Glomerular visceral epithelial cell (primary cell): ENCODE results near the gene PBX2.
"Not testable (repeated sequence)": the region's sequence is repeated elsewhere in the genome, so short reads cannot be mapped to it uniquely, and the experiment has no call there.

Experiments used
- DNase-seq: peaks from one replicate; pipeline ENCODE4 v3.0.0-alpha.2; 2016; ENCODE audit errors: extremely low spot score

The PBX2 gene

GRCh38 chr6:32187725-32188380 is 2.1 kb downstream of the PBX2 start:
- DNase-seq: not testable (repeated sequence)

DNA sequence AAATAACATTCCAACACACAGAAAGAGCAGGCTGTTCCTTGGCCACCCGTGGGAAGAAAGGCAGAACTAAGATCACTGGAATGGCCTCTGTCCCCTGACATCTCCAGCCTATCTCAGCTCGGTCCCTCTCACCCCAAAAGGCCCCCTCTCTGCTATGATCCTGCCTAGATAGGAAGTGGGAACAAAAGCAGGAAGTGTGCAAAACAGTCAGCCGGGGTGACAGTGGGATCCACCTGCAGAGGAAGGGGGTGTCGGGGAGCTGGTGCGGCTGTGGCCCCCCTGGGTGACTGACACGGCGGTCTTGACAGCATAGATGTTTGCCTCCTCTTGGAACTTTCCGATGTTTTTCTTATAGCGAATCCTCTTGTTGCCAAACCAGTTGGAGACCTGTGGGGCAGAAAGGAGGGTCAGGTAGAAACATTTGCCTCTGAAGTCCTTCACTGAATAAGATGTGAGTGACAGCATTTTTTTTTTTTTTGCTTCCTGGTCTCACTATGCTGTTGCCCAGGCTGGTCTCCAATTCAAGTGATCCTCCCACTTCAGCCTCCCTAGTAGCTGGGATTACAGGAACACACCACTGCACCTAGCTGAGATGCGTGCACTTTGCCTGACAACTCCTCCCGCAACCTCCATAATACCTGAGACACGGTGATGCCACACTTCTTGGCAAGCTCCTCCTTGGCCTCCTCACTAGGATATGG is 2.8 kb downstream of the PBX2 start:
- DNase-seq: no peak

DNA sequence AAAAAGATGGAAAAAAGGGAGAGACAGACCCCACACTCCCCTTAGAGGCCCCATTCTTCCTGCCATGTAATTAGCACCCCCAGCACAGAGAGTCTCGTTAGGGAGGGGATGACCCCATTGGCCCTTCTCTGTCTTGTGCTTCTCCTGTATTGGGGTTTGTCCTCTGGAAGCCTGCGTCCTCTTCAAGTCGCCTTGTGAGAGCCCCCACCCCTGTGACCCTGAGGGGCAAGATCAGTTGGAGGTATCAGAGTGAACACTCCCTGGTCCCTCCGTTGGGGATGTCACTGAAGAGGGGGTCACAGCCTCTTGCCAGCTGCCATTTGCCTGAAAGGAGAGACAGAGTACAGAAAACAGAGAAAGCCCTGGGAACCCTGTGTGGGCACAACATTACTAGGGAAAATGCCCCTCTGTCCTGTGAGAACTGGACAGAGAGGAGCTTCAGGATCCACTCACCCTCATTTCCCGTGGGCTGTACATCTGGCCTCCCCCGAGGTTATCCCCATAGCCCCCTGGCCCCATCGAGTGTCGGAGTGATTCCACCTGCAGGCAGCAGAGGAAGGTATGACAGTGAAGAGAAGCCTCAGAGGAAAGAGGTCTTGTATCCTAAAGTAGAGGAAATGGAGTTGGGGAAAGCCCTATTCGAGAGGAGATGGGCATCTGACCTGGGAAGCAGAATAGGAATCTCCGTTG is 3.7 kb downstream of the PBX2 start:
- not testable (repeated sequence) for DNase-seq

- peak; percentile 91 for DNase-seq
These were observed 4.3 kb downstream of the PBX2 start for GRCh38 chr6:32185681-32186131.

- no peak for DNase-seq
These were observed 5.8 kb downstream of the PBX2 start, which contains the start of gene AGER for GRCh38 chr6:32184084-32184640. Gene AGER, minus strand, starts transcription at chr6:32184253. Its CDS starts 31 bp downstream, at chr6:32184222.

DNA sequence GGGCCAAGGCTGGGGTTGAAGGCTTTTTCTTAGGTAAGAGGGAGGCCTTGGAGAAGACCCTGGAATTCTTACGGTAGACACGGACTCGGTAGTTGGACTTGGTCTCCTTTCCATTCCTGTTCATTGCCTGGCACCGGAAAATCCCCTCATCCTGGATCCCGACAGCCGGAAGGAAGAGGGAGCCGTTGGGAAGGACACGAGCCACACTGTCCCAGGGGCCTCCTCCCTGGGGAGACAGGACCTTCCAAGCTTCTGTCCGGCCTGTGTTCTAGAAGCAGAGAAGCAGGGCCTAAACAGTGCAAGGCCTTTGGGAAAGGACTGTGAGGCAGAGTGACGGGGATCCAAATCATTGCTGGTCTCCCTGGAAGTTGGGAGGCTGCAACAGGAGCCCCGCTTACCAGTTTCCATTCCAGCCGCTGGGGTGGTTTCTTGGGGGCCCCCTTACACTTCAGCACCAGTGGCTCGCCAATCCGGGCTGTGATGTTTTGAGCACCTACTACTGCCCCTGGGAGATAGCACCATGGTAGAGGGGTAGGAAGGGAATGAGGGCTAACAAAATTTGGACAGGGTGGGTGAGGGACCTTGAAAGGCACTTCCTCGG is 6.4 kb downstream of the PBX2 start:
- DNase-seq: no peak

- no peak for DNase-seq
These were observed 7.0 kb downstream of the PBX2 start for GRCh38 chr6:32183030-32183429.

GRCh38 chr6:32182555-32182981 is 7.4 kb downstream of the PBX2 start:
- no peak for DNase-seq

DNA sequence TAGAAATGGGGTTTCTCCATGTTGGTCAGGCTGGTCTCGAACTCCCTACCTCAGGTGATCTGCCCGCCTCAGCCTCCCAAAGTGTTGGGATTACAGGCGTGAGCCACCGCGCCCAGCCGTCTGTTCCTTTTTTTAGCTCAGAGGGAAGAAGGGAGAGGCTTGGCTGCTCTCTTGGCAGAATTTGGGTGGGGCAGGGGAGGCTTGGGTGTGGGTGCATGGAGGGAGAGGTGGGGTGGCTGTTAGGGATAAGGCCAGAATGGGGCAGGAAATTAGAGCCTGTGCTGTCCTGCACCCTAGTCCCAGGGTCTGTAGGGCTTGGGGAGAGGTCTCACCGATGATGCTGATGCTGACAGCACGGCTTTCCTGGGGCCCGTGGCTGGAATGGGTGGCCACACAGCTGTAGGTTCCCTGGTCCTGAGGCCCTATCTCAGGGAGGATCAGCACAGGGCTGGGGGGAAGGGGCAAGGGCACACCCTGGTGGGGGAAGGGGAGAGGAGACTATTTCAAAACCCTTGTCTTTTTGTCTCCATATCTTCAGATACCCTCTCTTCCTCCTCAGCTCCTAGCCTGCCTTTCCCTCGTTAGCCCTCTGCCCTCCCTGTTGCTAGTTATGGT is 8.0 kb downstream of the PBX2 start:
- DNase-seq: no peak

GRCh38 chr6:32181148-32181702 is 8.8 kb downstream of the PBX2 start:
- no peak for DNase-seq

GRCh38 chr6:32179766-32180405 is 10.1 kb downstream of the PBX2 start:
- DNase-seq: no peak

DNA sequence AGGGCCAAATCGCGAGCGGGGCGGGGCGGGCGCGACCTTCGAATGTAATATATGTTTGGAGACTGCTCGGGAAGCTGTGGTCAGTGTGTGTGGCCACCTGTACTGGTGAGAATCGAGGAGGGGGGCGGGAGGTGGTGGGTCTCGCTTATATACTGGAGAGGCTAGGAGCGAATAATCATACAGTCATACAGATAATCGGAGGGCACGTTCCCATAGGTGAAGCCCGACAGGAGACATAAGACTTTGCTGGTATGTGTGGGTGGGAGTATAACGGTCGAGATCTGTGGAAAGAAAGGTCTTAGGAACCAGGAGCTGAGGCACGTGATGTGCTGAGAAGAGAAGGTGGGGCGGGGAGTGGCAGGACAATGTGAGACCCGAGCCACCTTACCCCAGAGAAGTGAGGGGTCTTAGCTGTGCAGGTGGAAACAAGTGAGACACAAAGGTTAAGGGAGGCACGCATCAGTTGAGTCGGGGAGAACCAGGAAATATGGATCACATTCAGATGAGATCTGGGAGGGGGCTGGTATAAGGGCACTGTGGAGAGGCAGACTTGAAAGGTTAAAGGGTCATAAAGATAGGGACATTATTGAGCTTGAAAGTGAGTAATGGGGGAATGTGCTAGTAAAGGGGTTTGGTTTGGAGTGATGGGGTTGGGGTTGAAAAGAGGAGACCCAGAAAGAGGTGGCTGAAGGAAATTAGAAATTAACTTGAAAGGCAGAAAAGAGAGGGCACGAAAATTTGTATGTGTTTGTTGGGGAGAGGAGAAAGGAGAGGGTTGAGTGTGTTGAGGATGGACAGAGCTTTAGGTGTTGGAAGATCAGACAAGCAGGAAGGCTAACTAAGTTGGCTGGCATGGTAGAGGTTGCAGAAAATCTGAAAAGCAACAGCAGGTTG is 11.2 kb downstream of the PBX2 start:
- no peak for DNase-seq

- DNase-seq: peak; percentile 100
These were observed 12.0 kb downstream of the PBX2 start, which contains the start of gene RNF5 for GRCh38 chr6:32177788-32178546. Gene RNF5, plus strand, starts transcription at chr6:32178405. Its CDS starts 107 bp downstream, at chr6:32178512.

DNA sequence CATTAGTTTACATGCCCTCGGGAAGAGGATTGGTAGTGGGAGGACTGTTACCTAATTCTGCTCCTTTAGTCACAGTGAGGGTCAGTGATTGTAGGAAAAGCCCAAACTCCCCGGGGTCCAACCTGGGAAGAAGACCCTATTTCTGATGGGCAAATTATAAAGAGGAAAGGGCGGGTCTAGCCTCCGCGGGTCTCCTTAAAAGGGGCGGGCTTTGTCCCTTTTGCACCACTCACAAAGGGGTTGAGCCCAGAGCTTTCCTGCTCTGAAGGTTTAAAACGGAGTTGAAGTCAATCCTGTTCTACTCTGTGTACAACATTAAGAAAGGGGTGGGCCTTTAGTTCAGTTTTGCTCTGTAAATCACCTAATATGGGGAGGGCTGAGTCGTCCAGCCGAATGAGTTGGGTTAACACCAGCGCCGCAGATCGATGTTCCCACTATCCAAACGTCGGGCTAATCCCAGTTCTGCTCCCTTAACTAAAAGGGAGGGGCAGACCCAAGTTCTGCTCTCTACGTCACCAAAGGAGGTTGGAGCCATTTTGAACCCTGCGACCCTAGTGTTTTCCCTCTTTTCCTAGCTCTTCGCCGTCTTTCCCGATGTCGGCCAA is 12.7 kb downstream of the PBX2 start:
- no peak for DNase-seq

- DNase-seq: no peak
These were observed 13.4 kb downstream of the PBX2 start for GRCh38 chr6:32176476-32177182.

DNA sequence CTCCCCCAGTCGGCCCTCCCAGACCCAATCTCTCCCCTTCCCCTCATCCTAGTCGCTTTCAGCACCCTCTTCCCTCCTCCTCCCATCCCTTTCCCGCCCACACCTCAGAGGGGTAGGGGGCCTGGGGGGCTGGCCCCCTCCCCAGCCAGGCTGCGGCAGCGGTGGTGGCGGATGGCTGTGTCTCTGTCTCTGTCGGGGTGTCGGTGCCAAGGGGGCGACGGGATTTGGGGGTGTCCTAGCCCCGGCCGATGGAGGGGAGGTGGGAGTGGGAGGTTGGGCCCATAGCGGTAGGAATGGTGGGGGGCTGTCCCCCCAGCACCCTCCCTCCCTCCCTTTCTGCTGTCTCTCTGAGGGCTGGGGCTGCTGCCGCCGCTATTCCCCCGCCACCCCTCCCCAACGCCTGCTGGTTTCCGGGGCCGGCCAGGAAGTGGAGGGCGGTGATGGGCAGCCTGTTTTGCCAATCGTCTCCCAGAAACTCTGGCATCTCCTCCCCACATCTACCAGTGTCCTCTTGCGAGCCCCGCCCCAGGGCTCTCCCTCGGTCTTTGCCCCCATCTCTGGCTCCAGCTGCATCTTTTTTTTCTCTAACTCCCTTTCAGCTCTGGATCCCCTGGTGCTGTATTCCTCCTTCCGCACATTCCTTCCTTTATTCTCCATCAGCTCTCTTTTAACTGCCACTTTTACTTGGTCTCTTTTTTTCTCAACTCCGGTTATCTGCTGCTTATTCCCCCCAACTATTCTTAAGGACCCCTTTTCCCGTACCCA is 14.1 kb downstream of the PBX2 start, which contains the start of gene AGPAT1:
Gene AGPAT1 (minus strand): TSS at position 374 of the 765 bp plus-strand sequence. CDS start 4,588 bp downstream, outside the sequence.
- DNase-seq: peak; percentile 97

GRCh38 chr6:32175322-32175710 is 14.7 kb downstream of the PBX2 start:
- no peak for DNase-seq
